Heart left ventricle (tissue), 13 donors: ENCODE data around the gene TPD52L2.

ENCODE experiments used
- POLR2A ChIP-seq, 2 donors: fragments of 450-650 bp; IDR thresholded peaks; one replicate each; pipeline ENCODE4 v1.6.1; 2017; ENCODE audit warnings: antibody characterized with exemption in 2 of 2, mild to moderate bottlenecking in 2 of 2, moderate library complexity in 2 of 2
- TF ChIP-seq, protein P1 (sequence below), 12 donors: fragments of 200-600 bp; sonication (generic) in 4 of 12; IDR thresholded peaks; one replicate each; pipeline versions ENCODE4 v1.5.0 to v1.8.0; 2018 to 2022; ENCODE audit warnings: antibody characterized with exemption in 12 of 12, mild to moderate bottlenecking in 5 of 12
- donor health status: ischemic (EF 13 %, LVEDD 7.1; RV severe dilation, severe dysfunction).
- donor health status: DM: no; HTN: yes; CAD: no.
- donor health status: DM: no; HTN: no; CAD: no.
- donor health status: ischemic (EF 25% LVEDD 6.9; RV normal size, moderate dysfunction).
- donor health status: ischemic (EF 25% LVEDD 5.7; RV mildly dilated, moderate dysfunction).
- donor health status: ischemic (EF 35%, LVEDD 5.7; RV mildly dilated, moderate dysfunction).
- donor health status: nonischemic (EF 11% LVEDD 7.7; RV severe dilation, severe dysfunction).
- donor health status: DM: yes; HTN: yes; CAD: no.
- donor health status: PGD.
- donor health status: ischemic (EF 29% LVEDD 5.4; RV normal size, mild dysfunction).
- donor health status: nonischemic (EF 23%, LVEDD 6.1; RV moderate dilation, normal function).

DNA sequence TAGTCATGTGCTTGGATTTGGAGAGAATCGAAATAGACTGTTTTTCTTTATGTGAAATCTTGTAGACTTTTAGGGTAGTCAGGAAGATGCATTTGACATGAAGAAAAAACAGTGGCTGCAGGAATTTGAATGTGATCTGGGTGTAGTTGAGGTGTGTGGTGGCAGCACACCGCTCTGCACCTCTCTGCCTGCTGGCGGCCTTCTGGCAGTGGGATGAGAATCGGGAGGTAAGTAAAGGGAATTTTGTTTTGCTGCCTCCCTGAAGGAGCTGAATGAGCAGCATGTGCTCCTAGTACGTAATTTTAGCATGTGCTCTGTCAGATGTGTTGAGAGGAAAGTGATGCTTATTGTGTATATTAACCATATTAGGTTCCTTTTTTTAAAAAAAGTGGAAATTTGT is 3.2 kb downstream of the TPD52L2 start:
- TF ChIP-seq, protein P1, sequence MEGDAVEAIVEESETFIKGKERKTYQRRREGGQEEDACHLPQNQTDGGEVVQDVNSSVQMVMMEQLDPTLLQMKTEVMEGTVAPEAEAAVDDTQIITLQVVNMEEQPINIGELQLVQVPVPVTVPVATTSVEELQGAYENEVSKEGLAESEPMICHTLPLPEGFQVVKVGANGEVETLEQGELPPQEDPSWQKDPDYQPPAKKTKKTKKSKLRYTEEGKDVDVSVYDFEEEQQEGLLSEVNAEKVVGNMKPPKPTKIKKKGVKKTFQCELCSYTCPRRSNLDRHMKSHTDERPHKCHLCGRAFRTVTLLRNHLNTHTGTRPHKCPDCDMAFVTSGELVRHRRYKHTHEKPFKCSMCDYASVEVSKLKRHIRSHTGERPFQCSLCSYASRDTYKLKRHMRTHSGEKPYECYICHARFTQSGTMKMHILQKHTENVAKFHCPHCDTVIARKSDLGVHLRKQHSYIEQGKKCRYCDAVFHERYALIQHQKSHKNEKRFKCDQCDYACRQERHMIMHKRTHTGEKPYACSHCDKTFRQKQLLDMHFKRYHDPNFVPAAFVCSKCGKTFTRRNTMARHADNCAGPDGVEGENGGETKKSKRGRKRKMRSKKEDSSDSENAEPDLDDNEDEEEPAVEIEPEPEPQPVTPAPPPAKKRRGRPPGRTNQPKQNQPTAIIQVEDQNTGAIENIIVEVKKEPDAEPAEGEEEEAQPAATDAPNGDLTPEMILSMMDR (IDR thresholded peaks at IDR 0.05) = no peak
- no peak for TF ChIP-seq POLR2A (IDR thresholded peaks at IDR 0.05)
